Neuron (in vitro differentiated cells): ENCODE measurements around the gene C16orf86.
A peak's percentile ranks its signal among the peaks of the same experiment; 100 is the strongest.

Experiments
- H2AFZ ChIP-seq: one replicate; pipeline ENCODE4 v1.6.1; 2013; ENCODE audit warnings: low read depth, mild to moderate bottlenecking, inconsistent platforms, low read length, moderate library complexity
- H3K27me3 ChIP-seq: one replicate; pipeline ENCODE4 v1.6.1; 2013; ENCODE audit warnings: low read length; ENCODE audit not compliant: insufficient read depth
- H3K36me3 ChIP-seq: one replicate; pipeline ENCODE4 v1.6.1; 2013; ENCODE audit warnings: low read length; ENCODE audit not compliant: insufficient read depth
- H3K4me1 ChIP-seq: one replicate; pipeline ENCODE4 v1.6.1; 2013; ENCODE audit warnings: low read length; ENCODE audit not compliant: insufficient read depth
- H3K4me3 ChIP-seq: 2 replicates; pipeline ENCODE4 v1.5.1; 2013; ENCODE audit warnings: mild to moderate bottlenecking, low read length, moderate library complexity
- H3K9me3 ChIP-seq: one replicate; pipeline ENCODE4 v1.6.1; 2013; ENCODE audit warnings: low read length

C16orf86 gene

GRCh38 chr16:67665598-67665997 lies 1.0 kb upstream of the C16orf86 start:
- Histone ChIP-seq H3K4me1 (peaks cover 26% of the 10 kb centered on the region), H3K36me3 (peaks cover 22% of the 10 kb centered on the region), H3K9me3 (no peaks in the 10 kb centered on the region), H3K4me3 (peak overlapping the region; percentile 56), H3K27me3 (no peaks in the 10 kb centered on the region), H2AFZ (no peak overlapping the region)

GRCh38 chr16:67666032-67666551 lies 522 bp upstream of the C16orf86 start:
- no peaks in the 10 kb centered on the region for H3K9me3 ChIP-seq
- peak overlapping the region; percentile 56 for H3K4me3 ChIP-seq
- H3K36me3 ChIP-seq: peaks cover 22% of the 10 kb centered on the region
- peak overlapping the region; percentile 27 for H2AFZ ChIP-seq
- H3K27me3 ChIP-seq: no peaks in the 10 kb centered on the region
- peaks cover 26% of the 10 kb centered on the region for H3K4me1 ChIP-seq

GRCh38 chr16:67667453-67667816 lies 821 bp downstream of the C16orf86 start:
- H3K4me3 ChIP-seq: no peak overlapping the region
- H3K4me1 ChIP-seq: peaks cover 17% of the 10 kb centered on the region
- no peaks in the 10 kb centered on the region for H3K27me3 ChIP-seq
- H3K36me3 ChIP-seq: peaks cover 18% of the 10 kb centered on the region
- H2AFZ ChIP-seq: no peak overlapping the region
- H3K9me3 ChIP-seq: no peaks in the 10 kb centered on the region

GRCh38 chr16:67667817-67668494 lies 1.3 kb downstream of the C16orf86 start:
- H3K9me3 ChIP-seq: no peaks in the 10 kb centered on the region
- no peak overlapping the region for H2AFZ ChIP-seq
- H3K27me3 ChIP-seq: no peaks in the 10 kb centered on the region
- peaks cover 13% of the 10 kb centered on the region for H3K36me3 ChIP-seq
- peaks cover 17% of the 10 kb centered on the region for H3K4me1 ChIP-seq
- H3K4me3 ChIP-seq: no peak overlapping the region

GRCh38 chr16:67668495-67669157 lies 2.0 kb downstream of the C16orf86 start:
- Histone ChIP-seq H3K36me3 (peaks cover 6% of the 10 kb centered on the region), H3K9me3 (no peaks in the 10 kb centered on the region), H2AFZ (no peak overlapping the region), H3K4me1 (peaks cover 17% of the 10 kb centered on the region), H3K4me3 (no peak overlapping the region), H3K27me3 (no peaks in the 10 kb centered on the region)

GRCh38 chr16:67669499-67670101 lies 3.0 kb downstream of the C16orf86 start:
- no peak overlapping the region for H2AFZ ChIP-seq
- no peak overlapping the region for H3K4me3 ChIP-seq
- no peaks in the 10 kb centered on the region for H3K9me3 ChIP-seq
- H3K36me3 ChIP-seq: no peaks in the 10 kb centered on the region
- peaks cover 17% of the 10 kb centered on the region for H3K4me1 ChIP-seq
- no peaks in the 10 kb centered on the region for H3K27me3 ChIP-seq

GRCh38 chr16:67672306-67672705 lies 5.7 kb downstream of the C16orf86 start:
- no peaks in the 10 kb centered on the region for H3K9me3 ChIP-seq
- H3K27me3 ChIP-seq: no peaks in the 10 kb centered on the region
- no peak overlapping the region for H2AFZ ChIP-seq
- peaks cover 7% of the 10 kb centered on the region for H3K36me3 ChIP-seq
- H3K4me1 ChIP-seq: peaks cover 6% of the 10 kb centered on the region
- no peak overlapping the region for H3K4me3 ChIP-seq

- Histone ChIP-seq H3K9me3 (no peaks in the 10 kb centered on the region), H3K4me1 (no peaks in the 10 kb centered on the region), H3K27me3 (no peaks in the 10 kb centered on the region), H3K36me3 (peaks cover 7% of the 10 kb centered on the region), H3K4me3 (no peak overlapping the region), H2AFZ (no peak overlapping the region)
These were observed 6.4 kb downstream of the C16orf86 start for GRCh38 chr16:67672739-67673662.

GRCh38 chr16:67673712-67674580 lies 7.3 kb downstream of the C16orf86 start:
- Histone ChIP-seq H2AFZ (no peak overlapping the region), H3K4me3 (no peak overlapping the region), H3K9me3 (no peaks in the 10 kb centered on the region), H3K4me1 (no peaks in the 10 kb centered on the region), H3K27me3 (no peaks in the 10 kb centered on the region), H3K36me3 (peaks cover 7% of the 10 kb centered on the region)

- Histone ChIP-seq H3K27me3 (no peaks in the 10 kb centered on the region), H3K4me1 (no peaks in the 10 kb centered on the region), H3K9me3 (no peaks in the 10 kb centered on the region), H3K4me3 (no peak overlapping the region), H2AFZ (no peak overlapping the region), H3K36me3 (peaks cover 10% of the 10 kb centered on the region)
These were observed 8.4 kb downstream of the C16orf86 start for GRCh38 chr16:67674851-67675578.

GRCh38 chr16:67675579-67675935 lies 8.9 kb downstream of the C16orf86 start:
- Histone ChIP-seq H3K4me3 (no peak overlapping the region), H3K9me3 (no peaks in the 10 kb centered on the region), H3K27me3 (no peaks in the 10 kb centered on the region), H3K4me1 (no peaks in the 10 kb centered on the region), H3K36me3 (peaks cover 15% of the 10 kb centered on the region), H2AFZ (no peak overlapping the region)
